KMS-11 (cell line): ENCODE results near the gene ZNF710.

Source experiments
- H2AFZ ChIP-seq: fragments of 200-600 bp; sonication (generic); 2 replicates; pipeline ENCODE4 v1.6.1; 2016; ENCODE audit warnings: antibody characterized with exemption, mixed run types, low read depth
- H3K27ac ChIP-seq: fragments of 200-600 bp; sonication (generic); 2 replicates; pipeline ENCODE4 v1.6.1; 2016; ENCODE audit warnings: mild to moderate bottlenecking, mixed run types
- H3K27me3 ChIP-seq: fragments of 200-600 bp; sonication (generic); 2 replicates; pipeline ENCODE4 v1.6.1; 2017; ENCODE audit warnings: mild to moderate bottlenecking, low read depth, mixed run types, moderate library complexity; ENCODE audit not compliant: insufficient read depth
- H3K36me3 ChIP-seq: fragments of 200-600 bp; sonication (generic); 2 replicates; pipeline ENCODE4 v1.6.1; 2017; ENCODE audit warnings: mild to moderate bottlenecking, mixed run types; ENCODE audit not compliant: insufficient read depth
- H3K4me1 ChIP-seq: fragments of 200-600 bp; sonication (generic); 2 replicates; pipeline ENCODE4 v1.6.1; 2016; ENCODE audit warnings: mild to moderate bottlenecking, low read depth, mixed run types; ENCODE audit not compliant: poor library complexity, severe bottlenecking
- H3K4me2 ChIP-seq: fragments of 200-600 bp; sonication (generic); 2 replicates; pipeline ENCODE4 v1.7.0; 2016; ENCODE audit warnings: mild to moderate bottlenecking, mixed run types
- H3K4me3 ChIP-seq: fragments of 200-600 bp; sonication (generic); IDR thresholded peaks from 2 replicates; pipeline ENCODE4 v1.6.1; 2017; ENCODE audit warnings: low read depth, low read length, mixed read lengths; ENCODE audit not compliant: insufficient read depth
- H3K79me2 ChIP-seq: fragments of 200-600 bp; sonication (generic); 2 replicates; pipeline ENCODE4 v1.6.1; 2016; ENCODE audit warnings: low read depth, mixed run types; ENCODE audit not compliant: insufficient read depth
- H3K9ac ChIP-seq: fragments of 200-600 bp; sonication (generic); 2 replicates; pipeline ENCODE4 v1.6.1; 2016; ENCODE audit warnings: mild to moderate bottlenecking, mixed run types
- H4K20me1 ChIP-seq: fragments of 200-600 bp; sonication (generic); 2 replicates; pipeline ENCODE4 v1.6.1; 2016; ENCODE audit warnings: mild to moderate bottlenecking, mixed run types; ENCODE audit not compliant: insufficient read depth
- TF ChIP-seq, protein P1 (sequence below): fragments of 200-600 bp; sonication (generic); conservative IDR thresholded peaks from 2 replicates; pipeline ENCODE4 v1.6.1; 2017; ENCODE audit warnings: low read depth, mild to moderate bottlenecking, antibody characterized with exemption, low read length, moderate library complexity, mixed read lengths

Gene ZNF710

DNA sequence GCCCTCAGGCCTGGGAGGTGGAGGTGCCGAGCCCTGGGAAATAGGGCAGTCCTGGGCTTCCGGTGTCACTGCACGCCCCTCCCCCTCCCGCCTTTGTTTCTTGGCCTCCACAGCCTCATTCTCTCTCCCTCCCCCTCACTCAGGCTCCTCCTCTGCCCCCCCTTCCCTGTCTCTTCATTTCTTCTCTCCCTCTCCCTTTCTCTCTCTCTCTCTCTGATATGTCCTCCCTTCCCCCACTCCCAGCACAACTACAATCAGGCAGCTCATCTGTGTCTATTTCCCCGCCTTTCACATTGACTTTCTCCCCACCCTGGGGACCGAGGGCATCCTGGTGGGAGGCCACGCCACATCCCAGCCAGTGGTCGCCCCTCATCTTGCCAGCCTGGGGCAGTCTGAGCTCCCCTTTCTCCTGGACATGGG, 60.9 kb downstream of the ZNF710 start:
- H2AFZ ChIP-seq, result no peak overlapping the region
- H3K4me2 ChIP-seq, result no peak overlapping the region; the same call in 1 of the 2 replicates
- H3K79me2 ChIP-seq, result peaks cover 6% of the 10 kb centered on the region; the same call in 1 of the 2 replicates
- no peaks in the 10 kb centered on the region for H3K36me3 ChIP-seq
- peaks cover 49% of the 10 kb centered on the region for H3K4me1 ChIP-seq
- no peak overlapping the region for H3K4me3 ChIP-seq
- no peaks in the 10 kb centered on the region for H4K20me1 ChIP-seq
- TF ChIP-seq, protein P1, sequence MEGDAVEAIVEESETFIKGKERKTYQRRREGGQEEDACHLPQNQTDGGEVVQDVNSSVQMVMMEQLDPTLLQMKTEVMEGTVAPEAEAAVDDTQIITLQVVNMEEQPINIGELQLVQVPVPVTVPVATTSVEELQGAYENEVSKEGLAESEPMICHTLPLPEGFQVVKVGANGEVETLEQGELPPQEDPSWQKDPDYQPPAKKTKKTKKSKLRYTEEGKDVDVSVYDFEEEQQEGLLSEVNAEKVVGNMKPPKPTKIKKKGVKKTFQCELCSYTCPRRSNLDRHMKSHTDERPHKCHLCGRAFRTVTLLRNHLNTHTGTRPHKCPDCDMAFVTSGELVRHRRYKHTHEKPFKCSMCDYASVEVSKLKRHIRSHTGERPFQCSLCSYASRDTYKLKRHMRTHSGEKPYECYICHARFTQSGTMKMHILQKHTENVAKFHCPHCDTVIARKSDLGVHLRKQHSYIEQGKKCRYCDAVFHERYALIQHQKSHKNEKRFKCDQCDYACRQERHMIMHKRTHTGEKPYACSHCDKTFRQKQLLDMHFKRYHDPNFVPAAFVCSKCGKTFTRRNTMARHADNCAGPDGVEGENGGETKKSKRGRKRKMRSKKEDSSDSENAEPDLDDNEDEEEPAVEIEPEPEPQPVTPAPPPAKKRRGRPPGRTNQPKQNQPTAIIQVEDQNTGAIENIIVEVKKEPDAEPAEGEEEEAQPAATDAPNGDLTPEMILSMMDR, result no peak
- H3K27ac ChIP-seq, result no peak overlapping the region
- H3K27me3 ChIP-seq, result no peaks in the 10 kb centered on the region
- no peak overlapping the region for H3K9ac ChIP-seq

DNA sequence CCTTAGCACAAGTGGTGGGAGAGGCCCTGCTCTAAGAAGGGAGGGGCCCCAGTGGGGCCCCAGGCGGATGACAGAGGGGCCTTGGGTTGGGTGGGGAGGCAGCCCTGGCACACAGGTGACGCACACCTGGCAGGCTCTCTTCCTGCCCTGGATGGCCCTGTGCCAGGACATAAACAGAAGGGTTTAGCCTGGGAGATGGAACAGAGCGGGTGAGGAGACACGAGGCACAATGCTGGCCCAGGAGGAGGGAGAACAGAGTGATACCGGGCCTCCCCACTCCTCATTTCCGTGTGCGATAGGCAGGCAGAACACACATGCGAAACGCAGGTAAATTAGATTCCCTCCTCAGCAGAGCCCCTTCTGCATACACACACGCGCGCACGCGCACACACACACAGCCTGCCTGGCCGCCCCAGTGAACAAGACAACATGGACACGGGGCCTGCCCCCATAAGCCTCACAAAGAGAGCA, 61.4 kb downstream of the ZNF710 start:
- no peaks in the 10 kb centered on the region for H3K36me3 ChIP-seq
- TF ChIP-seq, protein P1, result no peak
- H3K4me2 ChIP-seq, result no peak overlapping the region; the same call in 1 of the 2 replicates
- no peak overlapping the region for H2AFZ ChIP-seq
- H3K79me2 ChIP-seq, result peaks cover 6% of the 10 kb centered on the region; the same call in 1 of the 2 replicates
- no peaks in the 10 kb centered on the region for H4K20me1 ChIP-seq
- H3K4me3 ChIP-seq, result no peak overlapping the region
- H3K27me3 ChIP-seq, result no peaks in the 10 kb centered on the region
- H3K9ac ChIP-seq, result no peak overlapping the region
- peaks cover 48% of the 10 kb centered on the region for H3K4me1 ChIP-seq
- H3K27ac ChIP-seq, result no peak overlapping the region

DNA sequence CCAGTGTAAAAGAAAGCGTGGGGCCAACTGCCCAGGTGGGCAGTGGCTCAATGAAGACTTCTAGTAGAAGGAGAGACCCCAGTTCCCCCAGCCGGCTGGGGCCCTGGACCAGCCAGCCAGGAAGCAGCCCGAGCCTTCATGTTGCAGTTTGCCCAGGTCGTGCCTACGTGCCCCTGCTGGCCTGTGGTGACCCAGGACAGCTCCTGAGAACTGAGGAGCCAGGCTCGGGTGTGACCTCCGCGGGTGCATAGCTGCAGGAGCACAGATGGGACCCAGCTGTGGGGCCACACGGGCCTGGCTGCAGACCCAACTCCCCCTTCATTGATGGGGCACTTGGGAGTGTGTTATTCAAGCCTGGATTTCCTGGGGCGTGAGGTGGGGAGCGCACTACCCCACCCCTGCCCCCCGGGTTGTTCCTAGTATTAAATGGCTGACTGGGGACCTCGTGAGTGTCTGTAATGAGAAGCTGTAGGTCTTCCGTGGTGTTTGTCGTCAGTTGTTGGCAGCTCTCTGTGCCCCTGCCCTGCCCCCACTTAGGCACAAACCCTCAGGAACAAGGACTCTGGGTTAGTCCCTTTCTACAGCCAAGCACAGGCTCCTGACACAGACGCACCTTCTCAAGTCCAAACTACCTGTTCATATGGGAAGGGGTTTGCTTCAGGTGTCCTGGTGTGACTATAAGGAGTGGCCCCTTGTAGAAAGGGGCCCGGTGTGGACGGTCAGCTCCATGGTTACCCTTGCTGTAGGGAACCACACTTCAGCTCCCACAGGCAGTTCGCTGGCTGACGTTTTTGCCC, 62.0 kb downstream of the ZNF710 start:
- Histone ChIP-seq H3K79me2 (peaks cover 6% of the 10 kb centered on the region; the same call in 1 of the 2 replicates), H3K27ac (no peak overlapping the region), H3K36me3 (no peaks in the 10 kb centered on the region), H3K4me1 (peaks cover 42% of the 10 kb centered on the region), H3K4me3 (no peak overlapping the region), H3K9ac (no peak overlapping the region), H3K27me3 (no peaks in the 10 kb centered on the region), H2AFZ (no peak overlapping the region), H4K20me1 (no peaks in the 10 kb centered on the region), H3K4me2 (no peak overlapping the region)
- TF ChIP-seq, protein P1, result no peak

DNA sequence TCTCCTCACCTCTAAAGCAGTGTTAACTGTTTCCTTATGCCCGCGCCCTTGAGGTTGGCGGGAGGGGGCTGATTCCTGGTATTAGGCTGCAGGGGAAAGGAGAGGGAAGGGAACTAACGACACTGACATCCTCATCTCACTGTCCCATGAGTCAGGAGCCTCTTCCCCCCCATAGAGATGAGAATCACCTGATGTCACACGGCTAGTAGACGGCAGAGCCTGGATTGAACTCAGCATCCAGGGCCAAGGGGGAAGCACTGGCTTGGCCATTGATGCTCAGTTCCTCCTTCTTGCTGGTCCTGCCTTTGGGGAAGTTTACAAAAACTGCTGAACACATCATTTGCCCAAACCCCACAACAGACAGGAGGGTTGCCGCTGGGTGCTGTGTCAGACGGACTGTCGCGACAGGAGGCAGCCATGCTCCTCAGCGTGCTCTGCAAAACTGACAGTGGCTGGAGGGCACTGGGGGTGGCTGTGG, 62.7 kb downstream of the ZNF710 start:
- peaks cover 35% of the 10 kb centered on the region for H3K4me1 ChIP-seq

More for the DNA sequence above, 62.7 kb downstream of the ZNF710 start:
- Histone ChIP-seq H3K4me2 (no peak overlapping the region), H3K9ac (no peak overlapping the region), H3K36me3 (no peaks in the 10 kb centered on the region), H4K20me1 (no peaks in the 10 kb centered on the region), H2AFZ (no peak overlapping the region), H3K27me3 (no peaks in the 10 kb centered on the region), H3K27ac (no peak overlapping the region), H3K79me2 (peaks cover 4% of the 10 kb centered on the region; the same call in 1 of the 2 replicates), H3K4me3 (no peak overlapping the region)
- TF ChIP-seq, protein P1, result no peak
